ENCODE results near the gene PPP1R12B.
"Not testable (repeated sequence)": the region's sequence is repeated elsewhere in the genome, so short reads cannot be mapped to it uniquely, and the experiment has no call there.

Gene PPP1R12B

GRCh38 chr1:202483362-202483761 is 134.9 kb downstream of the PPP1R12B start:
- H3K4me3 ChIP-seq (ENCODE audit: insufficient read depth, low read depth, low read length); H3K27me3 ChIP-seq (ENCODE audit: control insufficient read depth, insufficient read depth, low read length, poor library complexity, severe bottlenecking); H3K27ac ChIP-seq (ENCODE audit: insufficient read depth, low read depth, low read length, poor library complexity, severe bottlenecking); H3K4me1 ChIP-seq (ENCODE audit: control insufficient read depth, insufficient read depth, low read length); H3K36me3 ChIP-seq (ENCODE audit: control insufficient read depth, insufficient read depth, low read length); H3K9me3 ChIP-seq (ENCODE audit: control insufficient read depth, low read length): not testable (repeated sequence)
- 73 to 81% methylated on average over 2 of the region's 2 CpGs for WGBS, 2 experiments

- WGBS, 2 experiments, result no CpG with 5 or more reads among the region's 2 CpGs
- not testable (repeated sequence) for H3K27me3 ChIP-seq (ENCODE audit: control insufficient read depth, insufficient read depth, low read length, poor library complexity, severe bottlenecking); H3K36me3 ChIP-seq (ENCODE audit: control insufficient read depth, insufficient read depth, low read length); H3K27ac ChIP-seq (ENCODE audit: insufficient read depth, low read depth, low read length, poor library complexity, severe bottlenecking); H3K4me3 ChIP-seq (ENCODE audit: insufficient read depth, low read depth, low read length); H3K4me1 ChIP-seq (ENCODE audit: control insufficient read depth, insufficient read depth, low read length); H3K9me3 ChIP-seq (ENCODE audit: control insufficient read depth, low read length)
These were observed 135.5 kb downstream of the PPP1R12B start for GRCh38 chr1:202484032-202484431.

- H3K27me3 ChIP-seq (ENCODE audit: control insufficient read depth, insufficient read depth, low read length, poor library complexity, severe bottlenecking); H3K9me3 ChIP-seq (ENCODE audit: control insufficient read depth, low read length); H3K36me3 ChIP-seq (ENCODE audit: control insufficient read depth, insufficient read depth, low read length); H3K4me3 ChIP-seq (ENCODE audit: insufficient read depth, low read depth, low read length); H3K27ac ChIP-seq (ENCODE audit: insufficient read depth, low read depth, low read length, poor library complexity, severe bottlenecking); H3K4me1 ChIP-seq (ENCODE audit: control insufficient read depth, insufficient read depth, low read length): not testable (repeated sequence)
- 95 to 100% methylated on average over 3 of the region's 3 CpGs for WGBS, 2 experiments
These were observed 136.3 kb downstream of the PPP1R12B start for GRCh38 chr1:202484820-202485219.

GRCh38 chr1:202488178-202488649 is 139.7 kb downstream of the PPP1R12B start:
- H3K27ac ChIP-seq (ENCODE audit: insufficient read depth, low read depth, low read length, poor library complexity, severe bottlenecking); H3K9me3 ChIP-seq (ENCODE audit: control insufficient read depth, low read length); H3K36me3 ChIP-seq (ENCODE audit: control insufficient read depth, insufficient read depth, low read length); H3K4me3 ChIP-seq (ENCODE audit: insufficient read depth, low read depth, low read length); H3K27me3 ChIP-seq (ENCODE audit: control insufficient read depth, insufficient read depth, low read length, poor library complexity, severe bottlenecking); H3K4me1 ChIP-seq (ENCODE audit: control insufficient read depth, insufficient read depth, low read length): not testable (repeated sequence)
- 94 to 100% methylated on average over 5 of the region's 6 CpGs for WGBS, 2 experiments

GRCh38 chr1:202489101-202489500 is 140.6 kb downstream of the PPP1R12B start:
- H3K36me3 ChIP-seq (ENCODE audit: control insufficient read depth, insufficient read depth, low read length); H3K27ac ChIP-seq (ENCODE audit: insufficient read depth, low read depth, low read length, poor library complexity, severe bottlenecking); H3K4me1 ChIP-seq (ENCODE audit: control insufficient read depth, insufficient read depth, low read length); H3K27me3 ChIP-seq (ENCODE audit: control insufficient read depth, insufficient read depth, low read length, poor library complexity, severe bottlenecking); H3K9me3 ChIP-seq (ENCODE audit: control insufficient read depth, low read length); H3K4me3 ChIP-seq (ENCODE audit: insufficient read depth, low read depth, low read length): not testable (repeated sequence)

GRCh38 chr1:202493112-202493511 is 144.6 kb downstream of the PPP1R12B start:
- 85 to 90% methylated on average over 3 of the region's 3 CpGs for WGBS, 2 experiments
- not testable (repeated sequence) for H3K27me3 ChIP-seq (ENCODE audit: control insufficient read depth, insufficient read depth, low read length, poor library complexity, severe bottlenecking); H3K9me3 ChIP-seq (ENCODE audit: control insufficient read depth, low read length); H3K36me3 ChIP-seq (ENCODE audit: control insufficient read depth, insufficient read depth, low read length); H3K4me3 ChIP-seq (ENCODE audit: insufficient read depth, low read depth, low read length); H3K4me1 ChIP-seq (ENCODE audit: control insufficient read depth, insufficient read depth, low read length); H3K27ac ChIP-seq (ENCODE audit: insufficient read depth, low read depth, low read length, poor library complexity, severe bottlenecking)

GRCh38 chr1:202498542-202498941 is 150.0 kb downstream of the PPP1R12B start:
- 96 to 100% methylated on average over 1 of the region's 1 CpG for WGBS, 2 experiments
- H3K4me1 ChIP-seq (ENCODE audit: control insufficient read depth, insufficient read depth, low read length), result no peaks in the 10 kb centered on the region
- H3K27me3 ChIP-seq (ENCODE audit: control insufficient read depth, insufficient read depth, low read length, poor library complexity, severe bottlenecking), result no peaks in the 10 kb centered on the region
- no peak overlapping the region for H3K27ac ChIP-seq (ENCODE audit: insufficient read depth, low read depth, low read length, poor library complexity, severe bottlenecking)
- H3K36me3 ChIP-seq (ENCODE audit: control insufficient read depth, insufficient read depth, low read length), result no peaks in the 10 kb centered on the region
- no peaks in the 10 kb centered on the region for H3K9me3 ChIP-seq (ENCODE audit: control insufficient read depth, low read length)
- no peak overlapping the region for H3K4me3 ChIP-seq (ENCODE audit: insufficient read depth, low read depth, low read length)

- H3K36me3 ChIP-seq (ENCODE audit: control insufficient read depth, insufficient read depth, low read length); H3K9me3 ChIP-seq (ENCODE audit: control insufficient read depth, low read length); H3K4me1 ChIP-seq (ENCODE audit: control insufficient read depth, insufficient read depth, low read length); H3K4me3 ChIP-seq (ENCODE audit: insufficient read depth, low read depth, low read length); H3K27me3 ChIP-seq (ENCODE audit: control insufficient read depth, insufficient read depth, low read length, poor library complexity, severe bottlenecking); H3K27ac ChIP-seq (ENCODE audit: insufficient read depth, low read depth, low read length, poor library complexity, severe bottlenecking): not testable (repeated sequence)
- WGBS, 2 experiments, result 73 to 91% methylated on average over 3 of the region's 3 CpGs
These were observed 151.5 kb downstream of the PPP1R12B start for GRCh38 chr1:202499997-202500396.

GRCh38 chr1:202501281-202501680 is 152.8 kb downstream of the PPP1R12B start:
- Histone ChIP-seq H3K36me3 (ENCODE audit: control insufficient read depth, insufficient read depth, low read length) (no peaks in the 10 kb centered on the region), H3K27ac (ENCODE audit: insufficient read depth, low read depth, low read length, poor library complexity, severe bottlenecking) (no peak overlapping the region), H3K4me1 (ENCODE audit: control insufficient read depth, insufficient read depth, low read length) (peaks cover 3% of the 10 kb centered on the region), H3K27me3 (ENCODE audit: control insufficient read depth, insufficient read depth, low read length, poor library complexity, severe bottlenecking) (no peaks in the 10 kb centered on the region), H3K9me3 (ENCODE audit: control insufficient read depth, low read length) (no peaks in the 10 kb centered on the region), H3K4me3 (ENCODE audit: insufficient read depth, low read depth, low read length) (no peak overlapping the region)
- 69 to 73% methylated on average over 2 of the region's 2 CpGs for WGBS, 2 experiments

- 41 to 48% methylated on average over 3 to 4 of the region's 4 CpGs for WGBS, 2 experiments
- H3K36me3 ChIP-seq (ENCODE audit: control insufficient read depth, insufficient read depth, low read length), result no peaks in the 10 kb centered on the region
- H3K27me3 ChIP-seq (ENCODE audit: control insufficient read depth, insufficient read depth, low read length, poor library complexity, severe bottlenecking), result no peaks in the 10 kb centered on the region
- H3K9me3 ChIP-seq (ENCODE audit: control insufficient read depth, low read length), result no peaks in the 10 kb centered on the region
- H3K4me1 ChIP-seq (ENCODE audit: control insufficient read depth, insufficient read depth, low read length), result peaks cover 3% of the 10 kb centered on the region
- H3K27ac ChIP-seq (ENCODE audit: insufficient read depth, low read depth, low read length, poor library complexity, severe bottlenecking), result no peak overlapping the region
- H3K4me3 ChIP-seq (ENCODE audit: insufficient read depth, low read depth, low read length), result no peak overlapping the region
These were observed 156.9 kb downstream of the PPP1R12B start for GRCh38 chr1:202505356-202505755.

- not testable (repeated sequence) for H3K4me3 ChIP-seq (ENCODE audit: insufficient read depth, low read depth, low read length); H3K27ac ChIP-seq (ENCODE audit: insufficient read depth, low read depth, low read length, poor library complexity, severe bottlenecking); H3K36me3 ChIP-seq (ENCODE audit: control insufficient read depth, insufficient read depth, low read length); H3K9me3 ChIP-seq (ENCODE audit: control insufficient read depth, low read length); H3K4me1 ChIP-seq (ENCODE audit: control insufficient read depth, insufficient read depth, low read length); H3K27me3 ChIP-seq (ENCODE audit: control insufficient read depth, insufficient read depth, low read length, poor library complexity, severe bottlenecking)
- WGBS, 2 experiments, result 79 to 81% methylated on average over 6 of the region's 6 CpGs
These were observed 157.5 kb downstream of the PPP1R12B start for GRCh38 chr1:202505880-202506575.

Measured in ectodermal cell (in vitro differentiated cells).